Activated CD8-positive, alpha-beta memory T cell treated with anti-CD3 and anti-CD28 coated beads for 4 hours (primary cell): ENCODE measurements around the gene PEAK1.
"Not testable (repeated sequence)": the region's sequence is repeated elsewhere in the genome, so short reads cannot be mapped to it uniquely, and the experiment has no call there.

Experiments
- DNase-seq, 2 donors: peaks; one replicate each; pipeline ENCODE4 v3.0.0-alpha.2; 2020; ENCODE audit warnings: low read depth in 2 of 2

PEAK1 gene

DNA sequence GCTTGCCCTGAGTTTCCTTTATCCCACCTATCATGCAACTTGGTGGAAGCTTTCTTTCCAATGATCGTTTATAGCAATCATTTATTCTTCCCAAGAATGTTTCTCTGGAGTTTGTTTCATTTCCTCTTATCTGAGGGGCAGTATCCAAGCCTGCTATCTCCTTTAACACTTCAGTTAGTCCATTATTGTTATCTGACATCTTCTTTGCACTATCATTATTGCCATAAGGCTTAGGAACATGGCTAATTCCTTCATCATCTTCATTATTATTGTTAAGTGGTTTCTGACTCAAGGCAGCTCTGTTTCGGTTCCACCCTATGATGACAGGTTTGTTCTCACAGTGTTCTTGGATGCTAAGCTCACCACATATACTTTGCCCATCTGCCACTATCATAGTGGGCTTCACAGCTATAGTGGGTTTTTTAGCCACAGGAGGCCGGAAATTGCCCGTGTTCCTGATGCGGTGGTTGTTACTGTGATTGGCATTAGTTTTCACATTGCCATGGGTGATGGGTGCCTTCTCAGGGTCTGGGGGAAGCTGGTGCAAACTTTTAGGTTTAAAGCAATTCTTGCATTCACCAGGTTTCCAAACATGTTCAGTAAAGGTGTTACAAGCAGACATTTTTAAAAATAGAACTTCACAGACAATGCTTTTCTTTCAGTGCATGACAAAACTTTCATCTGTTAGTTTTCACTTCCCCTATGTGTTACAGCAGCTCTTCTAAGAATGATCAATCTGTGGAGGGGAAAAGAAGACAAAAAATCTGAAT, 238.4 kb downstream of the PEAK1 start:
- peak in 1 of 2 donors; percentile 11 for DNase-seq

DNA sequence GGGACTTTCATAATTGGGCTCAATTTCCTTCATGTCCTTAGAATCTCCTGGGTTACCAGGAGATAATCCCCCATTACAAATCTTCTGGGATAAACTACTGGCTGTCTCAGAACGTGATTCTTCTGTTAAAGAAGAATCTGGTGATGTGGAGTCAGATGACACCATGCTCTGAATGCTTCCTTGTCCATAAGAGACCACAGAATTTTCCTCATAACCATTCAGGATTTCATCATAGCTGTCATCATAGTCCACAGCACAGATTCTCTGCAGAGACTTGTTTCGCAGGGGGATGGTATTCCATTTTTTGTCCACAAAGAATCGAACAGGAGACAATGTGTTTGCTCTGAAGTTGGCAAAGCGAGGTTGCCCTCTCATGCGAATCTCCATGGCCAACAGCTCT, 239.1 kb downstream of the PEAK1 start:
- DNase-seq: no peak

DNA sequence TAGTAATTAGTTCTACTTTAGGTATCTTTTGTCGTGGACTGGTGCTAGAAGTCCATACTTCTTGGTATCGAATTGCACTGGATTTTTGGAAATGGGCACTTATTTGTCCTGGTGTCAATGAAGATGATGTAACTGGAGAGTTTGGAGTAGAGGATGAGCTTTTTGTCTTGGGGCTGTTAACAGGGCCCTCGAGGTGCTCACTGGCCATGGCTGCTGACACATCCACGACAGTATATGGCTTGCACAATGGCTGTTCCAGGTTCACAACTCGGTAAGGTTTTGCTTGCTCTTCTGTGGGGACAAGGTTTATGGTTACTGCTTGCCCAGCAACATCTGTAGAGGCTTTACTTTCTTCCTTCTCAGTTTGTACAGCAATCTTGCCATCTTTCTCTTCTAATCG, 239.6 kb downstream of the PEAK1 start:
- DNase-seq: no peak

DNA sequence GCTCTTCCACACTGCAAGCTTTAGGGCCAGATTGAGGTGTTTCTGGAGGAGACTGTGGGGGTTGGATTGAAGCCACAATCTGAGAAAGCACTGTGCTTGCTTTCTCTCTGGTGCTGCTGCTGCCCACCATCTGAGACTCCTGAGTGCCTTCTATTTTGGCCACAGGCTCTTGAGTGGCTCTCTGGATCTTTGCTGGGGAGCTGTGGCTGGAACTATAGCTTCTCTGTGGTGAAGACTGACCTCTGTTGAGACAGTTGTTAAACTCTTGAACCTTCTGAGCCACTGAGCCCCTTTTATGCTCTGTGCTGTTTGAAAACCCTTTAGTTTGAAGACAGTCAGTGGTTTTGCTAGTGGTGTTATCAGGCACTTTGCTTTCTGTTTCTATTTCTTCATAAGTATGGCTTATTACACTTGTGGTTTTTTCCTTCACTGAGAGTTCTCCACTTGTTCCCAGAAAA, 240.3 kb downstream of the PEAK1 start:
- DNase-seq: no peak

DNA sequence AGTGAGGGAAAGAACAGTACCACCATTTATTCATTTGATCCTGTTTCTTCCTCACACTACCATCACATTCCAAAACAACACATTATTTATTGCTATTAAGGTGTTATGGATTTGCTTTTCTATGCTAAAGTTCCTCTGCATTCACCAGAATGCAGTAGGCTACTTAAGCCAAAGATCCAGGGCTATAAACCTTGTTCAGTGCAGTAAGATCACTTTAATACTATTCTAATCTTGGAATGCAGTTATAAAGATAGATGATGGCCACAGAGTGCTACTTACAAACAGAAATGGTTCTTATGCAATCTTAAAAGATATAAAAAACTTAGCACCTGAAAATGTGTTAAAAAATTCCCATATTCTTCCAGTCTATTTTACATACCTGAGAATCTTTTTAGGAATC, 241.5 kb downstream of the PEAK1 start:
- DNase-seq: no peak

DNA sequence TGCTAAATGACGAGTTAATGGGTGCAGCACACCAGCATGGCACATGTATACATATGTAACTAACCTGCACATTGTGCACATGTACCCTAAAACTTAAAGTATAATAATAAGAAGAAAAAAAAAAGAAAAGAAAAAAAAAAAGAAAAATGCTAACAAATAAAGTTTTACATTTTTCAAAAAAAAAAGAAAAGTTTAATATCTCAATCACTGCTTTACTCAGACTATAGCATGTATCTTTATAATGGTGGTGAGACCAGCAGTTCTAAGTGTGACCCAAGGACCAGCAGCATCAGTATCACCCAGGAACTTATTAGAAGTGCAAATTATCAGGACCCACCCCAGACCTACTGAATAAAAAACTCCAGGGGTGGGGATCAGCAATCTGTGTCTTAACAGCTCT, 243.8 kb downstream of the PEAK1 start:
- not testable (repeated sequence) for DNase-seq

DNA sequence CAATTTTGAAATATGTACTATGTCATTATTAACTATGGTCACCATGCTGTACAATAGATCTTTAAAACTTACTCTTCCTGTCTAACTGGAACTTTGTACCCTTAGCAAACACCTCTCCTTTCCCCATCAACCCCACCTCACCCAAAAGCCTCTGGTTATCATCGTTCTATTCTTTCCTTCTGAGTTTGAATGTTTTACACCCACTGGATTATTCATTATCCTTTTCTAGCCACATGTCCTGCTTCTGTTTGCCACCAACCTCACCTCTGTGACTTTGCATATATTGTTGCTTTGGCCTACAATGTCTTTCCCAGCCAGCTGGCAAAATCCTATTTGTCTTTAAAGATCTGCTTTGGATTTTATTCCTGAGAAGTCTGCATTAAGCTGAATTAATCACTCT, 246.4 kb downstream of the PEAK1 start:
- no peak for DNase-seq

DNA sequence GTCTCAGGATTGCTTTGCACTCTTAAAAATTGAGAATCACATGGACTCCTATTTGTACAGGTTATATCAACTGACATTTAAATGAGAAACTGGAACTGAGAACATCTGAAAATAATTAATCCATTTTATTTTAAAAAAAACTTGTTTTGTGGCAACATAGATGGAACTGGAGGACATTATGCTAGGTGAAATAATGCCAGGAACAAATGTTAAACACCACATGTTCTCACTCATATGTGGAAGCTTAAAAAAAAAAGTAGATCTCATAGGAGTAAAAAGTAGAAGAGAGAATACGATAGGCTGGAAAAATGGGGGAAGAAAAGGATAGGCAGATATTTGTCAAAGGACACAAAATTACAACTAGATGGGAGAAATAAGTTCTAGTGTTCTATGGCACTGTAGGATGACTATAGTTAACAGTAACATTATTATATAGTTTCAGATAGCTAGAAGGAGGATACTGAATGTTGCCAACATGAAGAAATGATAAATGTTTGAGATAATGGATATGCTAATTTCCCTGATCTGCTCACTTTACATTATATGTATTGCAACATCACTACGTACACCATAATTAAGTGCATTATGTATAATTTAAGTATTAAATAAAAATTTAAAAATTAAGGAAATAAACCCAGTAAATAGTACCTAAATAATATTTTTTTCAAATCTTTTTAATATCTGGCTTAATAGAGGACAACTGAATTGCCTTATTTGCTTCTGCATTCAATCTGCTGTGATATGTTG, 248.5 kb downstream of the PEAK1 start:
- DNase-seq: no peak

DNA sequence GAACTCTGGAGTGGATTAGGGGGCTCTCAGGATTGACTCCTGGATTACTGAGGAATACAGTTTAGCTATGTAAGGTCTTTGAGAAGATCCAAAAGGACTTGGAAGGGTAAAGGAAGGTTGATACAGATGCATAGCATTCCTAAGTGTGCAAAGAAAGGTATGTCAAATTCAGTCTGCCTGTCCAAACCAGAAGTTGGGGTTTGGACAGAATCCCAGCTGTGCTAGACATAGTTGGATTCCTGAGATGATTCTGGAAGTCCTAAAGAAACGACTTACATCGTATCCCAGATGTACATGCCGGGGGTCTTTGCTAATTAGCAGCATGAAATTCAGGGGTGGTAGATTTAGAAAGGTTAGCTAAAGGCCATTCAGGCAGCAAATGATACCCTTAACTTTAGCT, 251.3 kb downstream of the PEAK1 start:
- no peak for DNase-seq

DNA sequence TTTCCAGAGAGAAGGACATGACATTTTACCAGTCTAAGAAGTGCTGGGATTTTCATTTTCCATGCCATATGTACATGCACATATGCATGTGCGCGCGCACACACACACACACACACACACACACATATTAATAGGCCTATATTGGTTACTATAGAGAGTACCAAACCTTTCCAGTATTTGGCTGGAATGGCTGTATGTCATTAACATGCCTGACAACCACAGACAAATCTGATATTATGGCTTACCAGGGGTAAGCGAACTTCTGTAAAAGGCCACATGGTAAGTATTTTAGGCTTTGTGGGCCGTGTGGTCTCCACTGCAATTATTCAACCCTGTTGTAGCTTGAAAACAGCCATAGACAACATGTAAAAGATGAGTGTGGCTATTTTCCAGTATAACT, 251.8 kb downstream of the PEAK1 start:
- DNase-seq: no peak

DNA sequence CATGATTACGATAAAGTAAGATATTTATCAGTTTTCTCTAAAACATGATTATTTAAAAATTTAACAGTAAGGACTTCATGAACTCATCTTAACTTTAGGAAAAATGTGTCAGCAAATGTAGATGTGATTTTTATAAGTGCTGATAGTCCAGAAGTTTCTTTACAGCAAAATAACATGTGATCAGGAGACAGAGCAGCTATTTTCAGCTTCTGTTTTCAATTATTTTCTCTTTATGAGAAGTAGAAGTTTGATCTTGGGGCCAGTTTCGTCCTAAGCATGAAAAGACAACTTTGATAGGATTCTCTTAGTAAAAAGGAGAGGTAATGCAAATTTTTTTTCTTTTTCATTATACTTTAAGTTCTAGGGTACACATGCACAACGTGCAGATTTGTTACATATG, 252.5 kb downstream of the PEAK1 start:
- DNase-seq: no peak

DNA sequence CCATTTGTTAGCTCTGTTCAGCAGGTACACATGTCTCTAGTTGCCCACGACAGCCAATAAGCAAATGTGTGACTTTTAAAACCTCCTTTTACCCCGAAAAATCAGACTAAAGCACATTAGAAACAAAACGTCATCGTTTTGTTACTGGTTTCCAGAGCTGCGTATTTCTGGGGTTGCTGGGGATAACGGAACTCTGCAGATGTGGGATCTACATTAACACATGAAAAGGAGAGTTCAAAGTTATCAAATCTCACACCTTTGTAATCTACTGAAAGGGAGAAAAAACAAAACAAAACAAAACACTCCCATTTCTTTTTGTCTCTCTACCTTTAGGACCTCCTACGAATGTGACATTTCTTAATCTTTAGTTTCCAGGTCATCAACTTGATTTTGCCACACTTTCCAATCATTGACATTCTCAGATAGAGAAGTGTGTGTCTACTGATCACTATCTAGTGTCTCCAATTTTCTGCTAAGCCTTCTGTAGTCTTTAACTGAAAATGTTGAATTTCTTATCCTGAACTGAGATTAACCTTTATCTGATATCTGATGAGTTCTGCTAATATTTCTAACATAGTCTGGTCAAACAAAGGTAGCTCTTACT, 256.0 kb downstream of the PEAK1 start:
- no peak for DNase-seq

DNA sequence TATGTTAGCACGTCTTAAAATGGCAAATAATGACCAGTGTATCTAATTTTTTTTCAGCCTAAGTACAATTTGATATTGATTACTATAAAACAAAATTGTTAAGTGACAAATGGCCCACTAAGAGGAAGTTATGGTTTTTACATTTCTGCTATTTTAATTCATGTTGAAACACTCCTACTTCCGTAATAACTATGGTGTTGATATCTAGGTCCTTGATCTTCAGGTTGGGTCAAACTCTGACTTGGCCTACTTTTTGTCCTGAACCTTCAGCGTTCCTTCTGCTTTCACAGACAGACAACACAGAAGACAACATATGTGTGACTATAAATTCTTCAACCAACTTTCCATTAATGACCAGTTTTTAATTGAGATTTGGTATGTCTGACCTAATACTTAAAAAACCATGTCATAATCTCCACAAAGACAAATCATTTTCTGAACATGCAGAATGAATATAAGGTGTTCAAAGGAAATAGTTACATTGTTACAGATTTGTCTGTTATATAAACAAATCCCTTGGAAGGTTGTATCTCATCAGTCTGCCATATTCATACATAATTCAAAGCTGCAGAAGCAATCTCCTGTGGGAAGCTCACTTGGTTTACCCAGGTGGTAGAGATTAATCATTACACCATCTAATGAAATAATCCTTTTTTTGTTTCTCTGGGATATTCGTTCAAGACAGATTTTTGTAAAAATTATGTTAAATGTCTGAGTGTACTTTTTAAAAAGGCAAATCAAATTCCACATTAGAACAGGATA, 256.9 kb downstream of the PEAK1 start:
- DNase-seq: no peak

DNA sequence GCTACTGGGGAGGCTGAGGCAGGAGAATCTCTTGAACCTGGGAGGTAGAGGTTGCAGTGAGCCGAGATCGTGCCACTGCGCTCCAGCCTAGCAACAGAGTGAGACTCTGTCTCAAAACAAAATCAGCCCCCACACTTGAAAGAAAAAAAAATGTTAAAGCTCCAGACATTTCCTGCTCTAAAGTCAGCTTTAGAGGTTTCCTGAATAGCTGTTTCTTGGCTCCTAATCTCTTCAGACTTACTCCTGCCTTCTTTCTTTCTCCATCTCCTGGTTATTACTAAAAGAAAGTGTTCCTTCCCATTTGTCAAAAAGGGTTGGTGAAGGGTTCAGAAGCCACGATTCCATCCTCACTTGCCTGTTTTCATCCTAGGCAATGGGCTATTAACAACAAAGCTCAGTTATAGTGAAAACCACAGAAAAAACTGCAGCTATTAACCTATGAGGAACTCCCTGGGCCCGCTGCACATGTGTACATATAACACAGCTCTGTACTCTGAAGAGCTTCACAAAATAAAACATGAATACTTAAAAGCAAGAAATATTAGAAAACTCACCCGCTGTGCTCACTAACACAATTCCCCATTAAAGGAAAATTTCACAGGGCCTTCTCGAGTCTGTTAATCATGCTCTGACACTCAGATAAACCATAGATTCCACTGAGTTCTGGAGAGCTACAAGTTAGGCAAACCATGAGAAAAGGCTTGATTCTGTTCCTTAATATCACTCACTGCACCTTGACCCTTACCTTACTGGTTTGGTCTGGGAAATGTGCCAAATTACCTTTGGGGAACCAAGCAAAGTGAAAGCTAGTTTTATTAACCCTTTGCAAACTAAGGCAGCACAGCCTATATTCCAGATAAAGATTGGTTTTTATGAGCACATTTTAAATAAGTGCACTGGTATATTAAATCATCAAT, 259.1 kb downstream of the PEAK1 start:
- DNase-seq: no peak

DNA sequence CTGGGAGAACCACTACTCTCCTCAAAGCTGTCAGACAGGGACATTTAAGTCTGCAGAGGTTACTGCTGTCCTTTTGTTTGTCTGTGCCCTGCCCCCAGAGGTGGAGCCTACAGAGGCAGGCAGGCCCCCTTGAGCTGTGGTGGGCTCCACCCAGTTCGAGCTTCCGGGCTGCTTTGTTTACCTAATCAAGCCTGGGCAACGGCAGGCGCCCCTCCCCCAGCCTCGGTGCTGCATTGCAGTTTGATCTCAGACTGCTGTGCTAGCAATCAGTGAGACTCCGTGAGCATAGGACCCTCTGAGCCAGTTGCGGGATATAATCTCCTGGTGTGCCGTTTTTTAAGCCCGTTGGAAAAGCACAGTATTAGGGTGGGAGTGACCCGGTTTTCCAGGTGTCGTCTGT, 263.9 kb downstream of the PEAK1 start:
- not testable (repeated sequence) for DNase-seq

DNA sequence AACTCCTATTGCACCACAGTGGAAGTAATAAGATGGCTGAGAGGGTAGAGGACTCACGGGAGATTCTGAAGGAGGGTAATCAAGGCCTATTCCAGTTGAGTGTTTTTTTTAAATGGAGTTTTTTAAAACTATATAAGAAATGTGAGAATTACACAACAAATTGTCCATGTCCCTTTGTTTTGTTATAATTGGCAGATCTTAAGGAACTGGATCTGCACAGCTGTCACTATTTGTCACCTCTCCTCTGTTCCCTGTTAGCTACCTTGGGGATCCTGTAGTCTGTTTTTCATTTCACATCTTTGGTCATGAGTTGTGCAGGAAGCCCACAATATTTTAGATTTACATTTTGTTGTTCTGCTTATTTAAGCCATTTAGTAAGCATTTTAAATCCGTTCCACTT, 271.7 kb downstream of the PEAK1 start:
- no peak for DNase-seq

DNA sequence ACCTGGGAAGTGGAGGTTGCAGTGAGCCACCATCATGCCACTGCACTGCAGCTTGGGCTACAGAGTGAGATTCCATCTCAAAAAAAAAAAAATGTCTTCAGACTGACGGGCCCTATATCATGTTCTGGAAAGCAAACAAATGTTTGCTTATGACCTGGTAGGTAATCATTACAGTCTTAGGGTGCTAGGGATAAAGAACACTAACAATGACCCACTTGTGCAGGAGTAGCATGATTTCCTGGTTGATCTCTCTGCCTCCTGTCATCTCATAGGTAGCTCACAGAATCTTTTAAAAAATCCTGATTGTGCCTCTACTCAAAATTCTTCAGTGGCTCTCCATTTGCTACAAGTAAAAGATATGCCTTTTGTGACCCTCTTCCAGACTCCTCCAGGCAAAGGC, 274.5 kb downstream of the PEAK1 start:
- no peak for DNase-seq

DNA sequence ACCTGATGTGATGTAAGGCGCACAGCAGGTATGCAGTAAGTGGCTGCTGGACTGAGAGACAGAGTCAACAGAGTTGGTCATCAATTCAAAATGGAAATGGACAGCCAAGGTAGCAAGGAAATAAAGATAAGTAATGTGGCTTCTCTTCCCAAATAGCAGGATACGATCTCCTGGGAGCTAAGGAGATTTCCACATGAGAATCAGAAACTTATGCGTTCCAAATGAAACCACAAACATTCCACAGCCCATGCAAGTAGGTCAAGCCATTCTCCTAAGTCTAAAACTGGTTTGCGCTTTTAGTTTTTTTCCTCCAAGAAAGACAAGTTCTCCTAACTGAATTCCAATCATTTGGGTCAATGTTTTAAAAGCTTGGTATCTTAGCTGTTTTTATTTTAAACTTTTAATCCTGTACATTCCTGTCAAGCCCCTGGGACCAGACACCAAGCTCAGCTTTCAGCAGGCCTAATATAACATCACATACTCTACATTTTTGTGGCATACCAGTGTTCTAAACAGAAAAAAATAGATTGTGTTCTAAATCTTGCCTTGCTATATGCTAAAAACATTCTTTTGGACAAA, 275.3 kb downstream of the PEAK1 start:
- DNase-seq: no peak

DNA sequence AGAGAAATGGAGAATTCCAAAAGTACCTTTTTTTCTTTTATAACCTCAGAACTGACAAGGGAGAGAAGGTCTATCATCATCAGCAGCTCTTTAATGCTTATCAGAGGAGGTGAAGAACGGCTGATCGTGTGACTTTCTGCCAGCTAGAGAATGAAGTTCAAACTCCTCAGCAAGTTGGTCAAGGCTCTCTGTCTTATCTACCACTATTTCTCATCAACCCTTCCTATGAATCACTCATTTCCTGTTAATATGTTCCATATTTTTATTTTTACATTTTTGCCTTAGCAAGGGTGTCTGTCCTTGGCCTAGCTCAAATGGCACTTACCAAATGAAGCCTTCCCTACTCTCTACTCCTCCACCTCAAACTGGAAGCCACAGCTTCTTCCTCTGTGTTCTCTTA, 275.9 kb downstream of the PEAK1 start:
- DNase-seq: no peak

DNA sequence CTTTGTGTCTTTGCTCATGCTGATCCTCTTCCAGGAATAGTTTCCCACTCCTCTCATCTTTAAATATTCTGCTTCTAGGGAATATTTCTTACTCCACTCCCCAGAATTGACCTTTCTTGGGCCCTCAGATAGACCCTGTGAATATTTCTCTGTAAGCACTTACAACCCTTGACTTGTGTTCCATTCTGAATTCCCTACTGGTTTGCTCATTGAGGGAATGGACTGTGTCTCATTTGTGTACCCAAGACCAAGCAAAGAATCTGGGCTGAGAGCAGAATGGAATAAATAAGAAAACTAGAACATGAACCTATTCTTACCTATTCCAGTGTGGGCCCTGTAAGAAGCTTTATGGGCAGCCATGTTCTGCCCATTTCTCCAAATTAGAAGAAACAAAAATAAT, 276.3 kb downstream of the PEAK1 start:
- DNase-seq: no peak

DNA sequence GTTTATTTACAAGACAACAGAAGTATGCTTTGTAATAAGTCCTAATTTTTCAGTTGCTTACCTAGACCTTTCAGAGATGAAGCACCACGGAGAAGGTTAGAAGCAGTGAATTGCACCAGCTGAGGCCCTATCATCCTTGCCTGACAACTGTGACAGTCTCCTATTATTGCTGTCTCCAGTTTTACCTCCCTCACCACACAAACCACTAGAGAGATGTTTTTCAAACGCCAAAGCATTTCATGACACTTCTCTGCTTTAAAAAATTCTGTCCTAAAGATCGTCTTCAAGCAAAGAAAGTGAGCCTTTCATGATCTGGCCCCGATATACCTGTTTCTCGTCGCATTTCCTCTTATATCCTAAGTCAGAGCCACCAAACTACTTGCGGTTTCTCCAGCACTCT, 276.7 kb downstream of the PEAK1 start:
- DNase-seq: no peak
